ENCODE measurements around the gene CBX5.

DNA sequence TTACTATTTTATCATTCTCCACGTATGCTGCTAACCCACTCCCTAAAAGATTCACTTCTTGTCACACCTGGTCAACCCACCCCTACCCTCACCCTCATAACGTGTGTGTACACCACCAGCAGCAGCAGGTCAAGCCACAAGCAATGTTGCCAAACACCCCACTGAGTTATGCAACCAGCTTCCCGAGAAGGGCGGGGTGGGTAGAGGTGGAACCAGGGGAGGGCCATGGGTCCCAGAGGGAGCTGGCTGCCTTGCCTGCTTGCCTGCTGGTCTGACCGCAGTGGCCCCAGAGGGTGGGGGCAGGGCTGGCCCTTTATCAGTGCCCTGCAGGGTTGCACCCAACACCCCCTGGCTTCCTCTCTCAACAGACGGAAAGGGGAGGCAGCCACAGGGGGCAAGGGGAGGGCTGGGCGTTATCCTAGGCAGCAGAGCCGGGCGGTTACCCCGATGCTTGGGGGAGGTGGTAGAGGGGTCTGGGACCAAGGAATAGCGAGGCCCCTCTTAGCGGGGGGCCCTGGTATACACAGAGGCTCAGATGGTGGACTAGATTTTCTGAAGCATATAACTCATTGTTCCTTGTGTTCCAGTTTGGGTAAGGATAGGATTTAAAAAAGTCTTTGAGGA is 24.4 kb upstream of the CBX5 start:
- no peak for TF ChIP-seq EZH2 (IDR thresholded peaks at IDR 0.05; ENCODE audit: borderline replicate concordance, insufficient read depth, low read length, poor library complexity, severe bottlenecking)
- TF ChIP-seq POLR2AphosphoS5 (IDR thresholded peaks at IDR 0.05), result no peak
- TF ChIP-seq, protein P1, sequence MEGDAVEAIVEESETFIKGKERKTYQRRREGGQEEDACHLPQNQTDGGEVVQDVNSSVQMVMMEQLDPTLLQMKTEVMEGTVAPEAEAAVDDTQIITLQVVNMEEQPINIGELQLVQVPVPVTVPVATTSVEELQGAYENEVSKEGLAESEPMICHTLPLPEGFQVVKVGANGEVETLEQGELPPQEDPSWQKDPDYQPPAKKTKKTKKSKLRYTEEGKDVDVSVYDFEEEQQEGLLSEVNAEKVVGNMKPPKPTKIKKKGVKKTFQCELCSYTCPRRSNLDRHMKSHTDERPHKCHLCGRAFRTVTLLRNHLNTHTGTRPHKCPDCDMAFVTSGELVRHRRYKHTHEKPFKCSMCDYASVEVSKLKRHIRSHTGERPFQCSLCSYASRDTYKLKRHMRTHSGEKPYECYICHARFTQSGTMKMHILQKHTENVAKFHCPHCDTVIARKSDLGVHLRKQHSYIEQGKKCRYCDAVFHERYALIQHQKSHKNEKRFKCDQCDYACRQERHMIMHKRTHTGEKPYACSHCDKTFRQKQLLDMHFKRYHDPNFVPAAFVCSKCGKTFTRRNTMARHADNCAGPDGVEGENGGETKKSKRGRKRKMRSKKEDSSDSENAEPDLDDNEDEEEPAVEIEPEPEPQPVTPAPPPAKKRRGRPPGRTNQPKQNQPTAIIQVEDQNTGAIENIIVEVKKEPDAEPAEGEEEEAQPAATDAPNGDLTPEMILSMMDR (IDR thresholded peaks at IDR 0.05; ENCODE audit: poor library complexity, severe bottlenecking), result no peak
- no peak for TF ChIP-seq MXI1 (conservative IDR thresholded peaks at IDR 0.05; ENCODE audit: poor library complexity, severe bottlenecking)
- no peak for TF ChIP-seq RAD21 (conservative IDR thresholded peaks at IDR 0.05)
- TF ChIP-seq, protein P2, sequence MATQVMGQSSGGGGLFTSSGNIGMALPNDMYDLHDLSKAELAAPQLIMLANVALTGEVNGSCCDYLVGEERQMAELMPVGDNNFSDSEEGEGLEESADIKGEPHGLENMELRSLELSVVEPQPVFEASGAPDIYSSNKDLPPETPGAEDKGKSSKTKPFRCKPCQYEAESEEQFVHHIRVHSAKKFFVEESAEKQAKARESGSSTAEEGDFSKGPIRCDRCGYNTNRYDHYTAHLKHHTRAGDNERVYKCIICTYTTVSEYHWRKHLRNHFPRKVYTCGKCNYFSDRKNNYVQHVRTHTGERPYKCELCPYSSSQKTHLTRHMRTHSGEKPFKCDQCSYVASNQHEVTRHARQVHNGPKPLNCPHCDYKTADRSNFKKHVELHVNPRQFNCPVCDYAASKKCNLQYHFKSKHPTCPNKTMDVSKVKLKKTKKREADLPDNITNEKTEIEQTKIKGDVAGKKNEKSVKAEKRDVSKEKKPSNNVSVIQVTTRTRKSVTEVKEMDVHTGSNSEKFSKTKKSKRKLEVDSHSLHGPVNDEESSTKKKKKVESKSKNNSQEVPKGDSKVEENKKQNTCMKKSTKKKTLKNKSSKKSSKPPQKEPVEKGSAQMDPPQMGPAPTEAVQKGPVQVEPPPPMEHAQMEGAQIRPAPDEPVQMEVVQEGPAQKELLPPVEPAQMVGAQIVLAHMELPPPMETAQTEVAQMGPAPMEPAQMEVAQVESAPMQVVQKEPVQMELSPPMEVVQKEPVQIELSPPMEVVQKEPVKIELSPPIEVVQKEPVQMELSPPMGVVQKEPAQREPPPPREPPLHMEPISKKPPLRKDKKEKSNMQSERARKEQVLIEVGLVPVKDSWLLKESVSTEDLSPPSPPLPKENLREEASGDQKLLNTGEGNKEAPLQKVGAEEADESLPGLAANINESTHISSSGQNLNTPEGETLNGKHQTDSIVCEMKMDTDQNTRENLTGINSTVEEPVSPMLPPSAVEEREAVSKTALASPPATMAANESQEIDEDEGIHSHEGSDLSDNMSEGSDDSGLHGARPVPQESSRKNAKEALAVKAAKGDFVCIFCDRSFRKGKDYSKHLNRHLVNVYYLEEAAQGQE (IDR thresholded peaks at IDR 0.05; ENCODE audit: borderline replicate concordance), result no peak

All from neural cell (in vitro differentiated cells).